GM12873 (cell line): ENCODE measurements around the gene DAP.

Experiments
- TF ChIP-seq, protein P1 (sequence below): IDR thresholded peaks from 2 replicates; pipeline ENCODE4 v1.5.1; 2012; ENCODE audit warnings: low read depth, mild to moderate bottlenecking, moderate library complexity, low read length, control low read depth; ENCODE audit not compliant: insufficient read depth; ENCODE audit errors: missing control alignments

The DAP gene

DNA sequence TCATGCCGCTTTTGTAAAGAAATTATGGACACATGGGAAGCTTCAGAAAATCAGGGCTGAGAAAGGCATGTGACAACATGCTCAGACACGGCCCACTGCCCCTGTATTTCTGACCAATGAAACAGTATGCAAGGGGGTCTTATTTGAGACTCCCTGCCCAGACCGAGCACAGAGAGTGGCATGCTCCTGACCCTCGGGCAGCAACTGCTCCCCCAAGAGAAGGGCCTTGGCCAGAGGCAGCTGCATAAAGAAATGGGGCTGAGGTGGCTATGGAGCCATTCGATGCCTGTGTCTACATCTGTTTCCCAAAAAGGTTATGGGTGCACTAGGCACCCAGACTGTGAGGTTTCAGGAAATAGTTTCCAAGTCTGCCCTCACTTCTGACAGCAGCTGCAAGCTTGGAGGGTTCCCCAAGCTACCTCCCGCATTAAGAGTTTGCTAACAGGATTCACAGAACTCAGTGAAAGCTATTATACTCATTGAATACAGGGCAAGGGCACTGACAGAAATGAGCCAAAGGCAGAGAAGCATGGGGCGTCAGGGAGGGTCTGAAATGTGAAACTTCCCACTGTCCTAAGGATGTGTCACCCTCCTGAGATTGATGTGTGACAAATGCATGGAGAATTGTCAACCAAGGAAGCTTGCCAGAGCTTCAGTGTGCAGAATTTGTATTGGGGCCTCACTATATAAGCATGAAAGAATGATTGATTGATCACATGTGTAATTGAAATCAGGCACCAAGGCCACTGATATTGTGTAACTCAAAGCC is 94.3 kb downstream of the DAP start:
- TF ChIP-seq, protein P1, sequence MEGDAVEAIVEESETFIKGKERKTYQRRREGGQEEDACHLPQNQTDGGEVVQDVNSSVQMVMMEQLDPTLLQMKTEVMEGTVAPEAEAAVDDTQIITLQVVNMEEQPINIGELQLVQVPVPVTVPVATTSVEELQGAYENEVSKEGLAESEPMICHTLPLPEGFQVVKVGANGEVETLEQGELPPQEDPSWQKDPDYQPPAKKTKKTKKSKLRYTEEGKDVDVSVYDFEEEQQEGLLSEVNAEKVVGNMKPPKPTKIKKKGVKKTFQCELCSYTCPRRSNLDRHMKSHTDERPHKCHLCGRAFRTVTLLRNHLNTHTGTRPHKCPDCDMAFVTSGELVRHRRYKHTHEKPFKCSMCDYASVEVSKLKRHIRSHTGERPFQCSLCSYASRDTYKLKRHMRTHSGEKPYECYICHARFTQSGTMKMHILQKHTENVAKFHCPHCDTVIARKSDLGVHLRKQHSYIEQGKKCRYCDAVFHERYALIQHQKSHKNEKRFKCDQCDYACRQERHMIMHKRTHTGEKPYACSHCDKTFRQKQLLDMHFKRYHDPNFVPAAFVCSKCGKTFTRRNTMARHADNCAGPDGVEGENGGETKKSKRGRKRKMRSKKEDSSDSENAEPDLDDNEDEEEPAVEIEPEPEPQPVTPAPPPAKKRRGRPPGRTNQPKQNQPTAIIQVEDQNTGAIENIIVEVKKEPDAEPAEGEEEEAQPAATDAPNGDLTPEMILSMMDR: no peak

DNA sequence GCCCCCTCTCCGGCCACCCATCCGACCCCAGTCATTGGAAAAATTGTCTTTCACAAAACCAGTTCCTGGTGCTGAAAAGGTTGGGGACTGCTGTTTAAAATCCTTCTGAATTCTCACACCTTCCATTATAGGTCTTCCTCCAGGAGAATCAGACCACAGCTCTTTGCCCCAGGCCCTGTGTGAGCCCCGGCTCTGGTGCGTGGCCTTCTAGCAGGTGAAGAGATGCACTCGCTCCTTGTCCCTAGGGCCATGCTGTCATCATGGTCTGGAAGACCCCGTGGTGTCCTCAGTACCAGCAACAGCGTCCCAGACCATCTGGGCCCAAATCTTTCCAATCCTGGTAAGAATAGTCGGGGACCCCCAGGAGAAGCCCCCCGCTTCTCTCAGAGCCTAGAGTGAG is 95.2 kb downstream of the DAP start:
- TF ChIP-seq, protein P1: no peak

DNA sequence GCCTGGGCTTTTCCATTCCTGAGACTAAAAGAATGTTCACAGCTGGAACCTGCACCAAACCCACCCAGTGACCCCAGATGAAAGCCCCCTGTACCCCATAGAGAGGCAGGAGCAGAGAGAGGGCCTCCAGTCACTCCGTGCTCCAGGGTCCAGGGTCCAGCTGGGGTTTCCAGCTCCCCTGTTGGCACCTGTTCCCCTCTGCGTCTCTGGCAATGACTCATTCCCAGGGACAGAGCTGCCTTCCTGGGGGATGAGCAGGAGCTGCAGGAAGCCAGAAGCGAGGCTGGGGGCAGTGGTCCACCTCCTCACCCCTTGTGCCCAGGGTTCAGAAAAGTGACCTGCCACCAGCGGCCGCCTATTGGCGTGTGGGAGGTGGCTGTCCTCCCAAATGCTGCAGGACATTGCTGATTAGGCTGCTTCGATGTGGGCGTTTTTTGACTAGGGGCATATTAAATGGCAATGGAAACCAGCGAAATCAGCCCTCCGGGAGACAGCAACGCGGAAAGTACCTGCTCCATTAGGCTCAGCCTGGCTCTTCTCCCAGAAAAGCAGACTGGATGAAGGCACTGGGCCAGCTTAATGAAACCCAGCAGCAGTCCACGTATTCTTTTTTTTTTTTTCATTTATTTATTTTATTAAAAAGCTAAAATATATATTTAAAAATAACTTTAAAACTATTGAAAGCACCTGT is 97.4 kb downstream of the DAP start:
- TF ChIP-seq, protein P1: no peak

DNA sequence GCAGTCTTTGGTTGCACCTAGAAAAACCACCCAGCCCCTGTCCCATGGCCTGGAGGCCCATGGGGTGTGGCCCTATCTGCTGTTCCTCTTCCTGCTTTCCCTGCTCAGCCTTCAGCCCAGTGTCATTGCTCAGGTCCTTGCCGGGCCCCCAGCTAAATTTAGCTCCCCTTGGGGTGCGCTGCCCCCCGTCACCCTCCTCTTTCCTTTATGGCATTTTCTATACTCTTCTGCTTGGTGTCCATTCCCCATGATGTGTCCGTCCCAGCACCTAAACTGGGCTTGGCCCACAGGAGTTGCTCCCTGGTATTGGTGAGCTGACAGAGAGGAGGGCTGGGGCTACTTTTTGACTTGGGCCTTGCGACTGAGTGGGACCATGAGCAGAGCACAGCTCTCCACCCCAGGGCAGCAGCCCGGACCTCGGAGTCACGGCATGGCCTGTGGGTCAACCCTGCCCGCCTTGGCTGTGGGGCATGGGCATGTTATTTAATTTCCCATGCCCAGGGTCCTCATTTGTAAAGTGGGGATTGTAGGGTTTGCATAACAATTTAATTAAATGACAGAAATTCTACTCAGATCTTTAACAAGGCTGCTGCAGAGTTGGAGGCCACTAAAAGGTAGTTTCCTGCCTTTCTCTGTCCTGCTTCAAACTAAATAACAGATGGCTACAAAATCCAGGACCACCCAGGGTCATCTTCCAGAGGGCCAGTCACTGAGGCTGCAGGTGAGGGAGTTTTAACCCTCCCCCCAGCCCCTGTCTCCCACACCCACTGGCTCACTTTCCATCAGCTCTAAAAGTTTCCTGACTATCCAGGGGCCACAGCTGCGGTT is 98.2 kb downstream of the DAP start:
- TF ChIP-seq, protein P1: no peak

DNA sequence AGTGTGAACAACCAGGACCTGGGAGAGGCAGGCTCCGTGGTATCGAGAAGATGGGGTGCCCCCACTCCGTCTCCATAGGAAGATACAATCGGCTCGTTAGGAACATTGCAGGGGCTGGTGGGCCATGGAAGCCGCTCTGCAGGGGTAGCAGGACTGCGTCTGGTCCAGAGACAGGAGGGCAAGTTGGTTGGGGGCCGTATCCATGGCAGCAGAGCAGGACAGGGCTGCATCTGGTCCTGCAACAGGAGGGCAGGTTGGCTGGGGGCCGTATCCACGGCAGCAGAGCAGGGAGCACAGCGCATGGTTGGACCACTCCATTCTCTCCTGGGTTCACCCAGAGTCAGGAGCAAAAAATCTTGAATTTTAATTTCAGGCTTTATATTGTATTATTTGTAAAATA is 99.0 kb downstream of the DAP start:
- TF ChIP-seq, protein P1: no peak

DNA sequence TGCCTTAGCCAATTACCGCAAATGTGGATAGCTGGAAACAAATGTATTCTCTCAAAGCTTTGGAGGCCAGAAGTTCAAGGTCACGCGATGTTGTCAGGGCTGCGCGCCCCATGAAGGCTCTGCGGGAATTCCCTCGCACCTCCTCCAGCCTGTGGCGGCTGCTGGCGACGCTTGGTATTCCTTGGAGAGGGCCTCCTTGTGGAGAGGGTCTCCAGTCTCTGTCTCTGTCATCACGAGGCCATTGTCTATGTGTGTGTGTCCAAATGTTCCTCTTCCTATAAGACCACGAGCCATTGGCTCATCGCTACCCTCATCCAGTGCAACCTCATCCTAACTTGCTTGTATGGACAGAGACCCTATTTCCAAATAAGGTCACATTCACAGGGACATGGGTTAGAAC is 99.6 kb downstream of the DAP start:
- TF ChIP-seq, protein P1: no peak

DNA sequence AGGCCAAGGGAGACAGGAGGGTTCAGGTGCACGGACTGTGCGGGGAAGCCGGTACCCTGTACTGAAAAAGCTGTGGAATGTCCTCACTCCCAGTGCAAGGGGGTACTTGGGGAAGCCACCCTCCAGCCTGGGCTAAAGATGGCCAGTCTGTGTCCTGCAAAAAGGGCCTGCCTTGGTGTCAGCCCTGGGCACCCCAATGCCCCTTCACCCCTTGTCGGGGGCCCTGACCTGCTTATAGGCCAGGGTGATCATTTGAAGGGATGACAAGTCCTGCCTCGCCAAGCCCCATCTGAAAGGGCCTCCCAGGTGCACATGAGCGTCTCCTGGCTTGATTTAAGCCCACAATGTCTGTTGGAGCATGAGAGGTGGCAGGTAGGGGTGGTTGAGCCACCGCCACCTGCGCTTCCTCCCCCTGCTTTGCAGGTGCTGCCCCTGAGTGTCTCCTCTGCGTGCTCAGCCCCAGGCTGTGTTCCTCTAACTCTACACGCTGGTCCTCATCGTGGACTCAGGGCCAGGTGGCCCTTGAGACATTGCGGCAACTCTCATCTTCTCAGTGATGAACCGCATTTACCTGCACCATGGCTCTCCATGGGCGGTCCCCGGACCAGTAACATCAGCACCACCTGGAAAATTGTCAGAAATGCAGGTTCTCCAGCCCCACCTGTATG is 100.2 kb downstream of the DAP start:
- TF ChIP-seq, protein P1: no peak
